Common myeloid progenitor, CD34-positive (primary cell): ENCODE measurements around the gene MKS1.

Source experiments
- CTCF ChIA-PET: fragments of 350-600 bp; sonication (Branson Sonifier 250); formaldehyde crosslinking; loops from one replicate; lab custom pipeline; 2021; ENCODE audit warnings: antibody characterized with exemption; lab: Charles Lee
- POLR2A ChIA-PET: fragments of 350-600 bp; sonication (Branson Sonifier 250); formaldehyde crosslinking; loops from one replicate; lab custom pipeline; 2021; ENCODE audit warnings: antibody characterized with exemption; lab: Charles Lee
- DNase-seq, 3 donors: peaks; one replicate each; pipeline versions ENCODE4 v3.0.0 to v3.0.0-alpha.2; 2013
- H3K27ac ChIP-seq, 2 experiments: 1 replicate in 1 of 2; 2 replicates in 1 of 2; pipeline ENCODE4 v1.7.0; 2013; ENCODE audit warnings: inconsistent platforms in 2 of 2, low read length in 2 of 2, mild to moderate bottlenecking in 2 of 2, low read depth in 1 of 2, moderate library complexity in 1 of 2; ENCODE audit not compliant: severe bottlenecking in 2 of 2, insufficient read depth in 1 of 2, poor library complexity in 1 of 2
- H3K27me3 ChIP-seq, 5 experiments: replicated peaks in 2 of 5; 1 replicate in 3 of 5; 2 replicates in 2 of 5; pipeline versions ENCODE4 v1.6.1 to v1.7.0; 2013; ENCODE audit warnings: low read length in 4 of 5, mild to moderate bottlenecking in 2 of 5, moderate library complexity in 2 of 5, inconsistent platforms in 1 of 5; ENCODE audit not compliant: insufficient read depth in 5 of 5, control insufficient read depth in 4 of 5
- H3K36me3 ChIP-seq, 4 experiments: 1 replicate in 2 of 4; 2 replicates in 2 of 4; pipeline versions ENCODE4 v1.6.1 to v1.7.0; 2013; ENCODE audit warnings: low read length in 3 of 4, control low read depth in 1 of 4, mild to moderate bottlenecking in 1 of 4; ENCODE audit not compliant: control insufficient read depth in 4 of 4, insufficient read depth in 4 of 4
- H3K4me1 ChIP-seq, 4 experiments: 1 replicate in 3 of 4; 2 replicates in 1 of 4; pipeline versions ENCODE4 v1.6.1 to v1.7.1; 2013; ENCODE audit warnings: low read length in 3 of 4, mild to moderate bottlenecking in 3 of 4, control low read depth in 1 of 4, inconsistent platforms in 1 of 4, moderate library complexity in 1 of 4; ENCODE audit not compliant: control insufficient read depth in 4 of 4, insufficient read depth in 4 of 4; ENCODE audit errors: control extremely low read depth in 1 of 4
- H3K4me3 ChIP-seq, 7 experiments: 1 replicate in 4 of 7; 2 replicates in 3 of 7; pipeline versions ENCODE4 v1.5.1 to v1.7.0; 2013; ENCODE audit warnings: mild to moderate bottlenecking in 7 of 7, low read length in 6 of 7, moderate library complexity in 6 of 7, inconsistent platforms in 2 of 7, low read depth in 2 of 7, control low read depth in 1 of 7; ENCODE audit not compliant: insufficient read depth in 4 of 7, control insufficient read depth in 1 of 7; ENCODE audit errors: extremely low read depth in 1 of 7
- H3K9me3 ChIP-seq, 5 experiments: 1 replicate in 4 of 5; 2 replicates in 1 of 5; pipeline versions ENCODE4 v1.6.1 to v1.7.1; 2013; ENCODE audit warnings: low read length in 4 of 5, mild to moderate bottlenecking in 2 of 5, inconsistent platforms in 1 of 5, low read depth in 1 of 5, moderate library complexity in 1 of 5; ENCODE audit not compliant: control insufficient read depth in 4 of 5, insufficient read depth in 2 of 5; ENCODE audit errors: control extremely low read depth in 1 of 5
- WGBS: methylation state at CpG from one replicate; pipeline ENCODE4 v1.1.5; 2013; ENCODE audit not compliant: insufficient coverage; 5-methylcytosine and 5-hydroxymethylcytosine counted together

Gene MKS1

GRCh38 chr17:58264407-58265103 lies 45.5 kb upstream of the MKS1 start:
- H3K36me3 ChIP-seq, result peaks cover 0 to 4% (median 2%) of the 10 kb centered on the region in 4 experiments
- WGBS, result 80% methylated on average over 3 of the region's 6 CpGs

GRCh38 chr17:58263773-58264172 lies 44.7 kb upstream of the MKS1 start:
- Histone ChIP-seq H3K27me3 (peaks cover 2 to 38% (median 16%) of the 10 kb centered on the region in 5 experiments), H3K36me3 (no peaks in the 10 kb centered on the region), H3K4me3 (no peak overlapping the region), H3K4me1 (no peaks in the 10 kb centered on the region), H3K27ac (no peak overlapping the region), H3K9me3 (peaks cover 0 to 8% (median 1%) of the 10 kb centered on the region in 5 experiments)
- ChIA-PET CTCF (interaction anchor here (0.9 to 1.4 kb wide), 2 partner anchors 10 to 12 kb away, joined by 3 read pairs; no protein-coding TSS in a partner anchor), POLR2A (no interaction called here)
- no peak for DNase-seq
- WGBS, result no CpG with 5 or more reads among the region's 1 CpG

More at GRCh38 chr17:58264407-58265103, 45.5 kb upstream of the MKS1 start:
- Histone ChIP-seq H3K9me3 (peaks cover 0 to 8% (median 1%) of the 10 kb centered on the region in 5 experiments), H3K27me3 (peaks cover 0 to 36% (median 16%) of the 10 kb centered on the region in 5 experiments), H3K4me3 (no peak overlapping the region), H3K27ac (no peak overlapping the region), H3K4me1 (no peaks in the 10 kb centered on the region)
- ChIA-PET POLR2A (no interaction called here), CTCF (interaction anchor here (0.9 to 1.4 kb wide), 2 partner anchors 11 kb away, joined by 3 read pairs; no protein-coding TSS in a partner anchor)
- DNase-seq, result no peak

GRCh38 chr17:58262149-58262548 lies 43.1 kb upstream of the MKS1 start:
- POLR2A ChIA-PET, result no interaction called here
- peaks cover 0 to 8% (median 1%) of the 10 kb centered on the region in 5 experiments for H3K9me3 ChIP-seq
- peaks cover 2 to 43% (median 16%) of the 10 kb centered on the region in 5 experiments for H3K27me3 ChIP-seq
- no peak overlapping the region for H3K4me3 ChIP-seq
- H3K4me1 ChIP-seq, result no peaks in the 10 kb centered on the region
- 87% methylated on average over 5 of the region's 11 CpGs for WGBS
- CTCF ChIA-PET, result interaction anchor here (1.3 kb wide), 1 partner anchor 12 kb away, joined by 3 read pairs; no protein-coding TSS in a partner anchor
- no peak overlapping the region for H3K27ac ChIP-seq
- no peak for DNase-seq
- H3K36me3 ChIP-seq, result no peaks in the 10 kb centered on the region

- ChIA-PET POLR2A (no interaction called here), CTCF (no interaction called here)
- no peak for DNase-seq
- 43% methylated on average over 8 of the region's 8 CpGs for WGBS
- Histone ChIP-seq H3K36me3 (no peaks in the 10 kb centered on the region), H3K4me3 (no peak overlapping the region), H3K4me1 (peaks cover 0 to 1% (median 0%) of the 10 kb centered on the region in 4 experiments), H3K27me3 (peaks cover 0 to 13% (median 2%) of the 10 kb centered on the region in 5 experiments), H3K27ac (no peak overlapping the region), H3K9me3 (no peaks in the 10 kb centered on the region)
Measured at GRCh38 chr17:58254803-58255202, 35.7 kb upstream of the MKS1 start.

DNA sequence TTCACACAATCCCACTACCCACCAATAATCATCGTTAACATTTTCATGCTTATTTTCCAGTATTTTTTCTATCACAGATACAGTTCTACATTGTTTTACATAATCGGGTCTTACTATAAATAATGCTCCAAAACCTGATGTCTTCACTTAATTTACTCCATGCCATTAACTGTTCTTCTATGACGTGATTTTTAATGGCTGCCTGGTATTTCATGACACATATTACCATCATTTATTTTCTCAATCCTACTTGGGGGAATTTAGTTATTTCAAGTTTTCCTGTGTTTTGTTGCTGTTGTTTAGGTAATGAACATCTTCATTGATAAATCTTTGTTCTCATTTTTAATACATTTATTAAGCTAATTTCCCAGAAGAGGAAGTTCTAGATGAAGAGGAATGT lies 34.0 kb upstream of the MKS1 start:
- peaks cover 0 to 17% (median 4%) of the 10 kb centered on the region in 5 experiments for H3K27me3 ChIP-seq
- ChIA-PET CTCF (interaction anchor here (0.8 kb wide), 1 partner anchor 11 kb away, joined by 3 read pairs; no protein-coding TSS in a partner anchor), POLR2A (no interaction called here)
- H3K36me3 ChIP-seq, result no peaks in the 10 kb centered on the region
- H3K4me3 ChIP-seq, result no peak overlapping the region
- 100% methylated on average over 2 of the region's 3 CpGs for WGBS
- DNase-seq, result no peak
- H3K9me3 ChIP-seq, result no peaks in the 10 kb centered on the region
- H3K27ac ChIP-seq, result no peak overlapping the region
- peaks cover 0 to 12% (median 9%) of the 10 kb centered on the region in 4 experiments for H3K4me1 ChIP-seq

DNA sequence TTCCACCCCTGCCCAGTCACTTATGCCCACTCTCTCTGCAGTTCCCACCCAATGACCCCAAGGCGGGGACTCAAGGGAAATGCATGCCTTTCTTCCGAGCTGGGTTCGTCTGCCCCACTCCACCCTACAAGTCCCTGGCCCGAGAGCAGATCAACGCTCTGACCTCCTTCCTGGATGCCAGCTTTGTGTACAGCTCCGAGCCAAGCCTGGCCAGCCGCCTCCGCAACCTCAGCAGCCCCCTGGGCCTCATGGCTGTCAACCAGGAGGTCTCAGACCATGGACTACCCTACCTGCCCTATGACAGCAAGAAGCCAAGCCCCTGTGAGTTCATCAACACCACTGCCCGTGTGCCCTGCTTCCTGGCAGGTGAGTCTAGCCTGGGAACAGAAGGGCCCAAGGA lies 33.1 kb upstream of the MKS1 start:
- Histone ChIP-seq H3K4me3 (no peak overlapping the region), H3K27ac (no peak overlapping the region), H3K27me3 (peaks cover 0 to 19% (median 4%) of the 10 kb centered on the region in 5 experiments), H3K9me3 (no peaks in the 10 kb centered on the region), H3K36me3 (no peaks in the 10 kb centered on the region), H3K4me1 (peaks cover 0 to 19% (median 15%) of the 10 kb centered on the region in 4 experiments)
- ChIA-PET CTCF (interaction anchor here (1.3 kb wide), 1 partner anchor 65 kb away, joined by 3 read pairs; no protein-coding TSS in a partner anchor), POLR2A (no interaction called here)
- no peak for DNase-seq
- WGBS, result 94% methylated on average over 9 of the region's 9 CpGs
